Kidney glomerular epithelial cell (primary cell): ENCODE measurements around the gene SYT9.

Experiments used
- DNase-seq: peaks from one replicate; lab custom pipeline; 2025; lab: John Stamatoyannopoulos, UW

The SYT9 gene, protein sequence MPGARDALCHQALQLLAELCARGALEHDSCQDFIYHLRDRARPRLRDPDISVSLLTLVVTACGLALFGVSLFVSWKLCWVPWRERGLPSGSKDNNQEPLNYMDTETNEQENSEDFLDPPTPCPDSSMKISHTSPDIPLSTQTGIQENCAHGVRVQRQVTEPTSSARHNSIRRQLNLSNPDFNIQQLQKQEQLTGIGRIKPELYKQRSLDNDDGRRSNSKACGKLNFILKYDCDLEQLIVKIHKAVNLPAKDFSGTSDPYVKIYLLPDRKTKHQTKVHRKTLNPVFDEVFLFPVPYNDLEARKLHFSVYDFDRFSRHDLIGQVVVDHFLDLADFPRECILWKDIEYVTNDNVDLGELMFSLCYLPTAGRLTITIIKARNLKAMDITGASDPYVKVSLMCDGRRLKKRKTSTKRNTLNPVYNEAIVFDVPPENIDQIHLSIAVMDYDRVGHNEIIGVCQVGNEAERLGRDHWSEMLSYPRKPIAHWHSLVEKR

DNA sequence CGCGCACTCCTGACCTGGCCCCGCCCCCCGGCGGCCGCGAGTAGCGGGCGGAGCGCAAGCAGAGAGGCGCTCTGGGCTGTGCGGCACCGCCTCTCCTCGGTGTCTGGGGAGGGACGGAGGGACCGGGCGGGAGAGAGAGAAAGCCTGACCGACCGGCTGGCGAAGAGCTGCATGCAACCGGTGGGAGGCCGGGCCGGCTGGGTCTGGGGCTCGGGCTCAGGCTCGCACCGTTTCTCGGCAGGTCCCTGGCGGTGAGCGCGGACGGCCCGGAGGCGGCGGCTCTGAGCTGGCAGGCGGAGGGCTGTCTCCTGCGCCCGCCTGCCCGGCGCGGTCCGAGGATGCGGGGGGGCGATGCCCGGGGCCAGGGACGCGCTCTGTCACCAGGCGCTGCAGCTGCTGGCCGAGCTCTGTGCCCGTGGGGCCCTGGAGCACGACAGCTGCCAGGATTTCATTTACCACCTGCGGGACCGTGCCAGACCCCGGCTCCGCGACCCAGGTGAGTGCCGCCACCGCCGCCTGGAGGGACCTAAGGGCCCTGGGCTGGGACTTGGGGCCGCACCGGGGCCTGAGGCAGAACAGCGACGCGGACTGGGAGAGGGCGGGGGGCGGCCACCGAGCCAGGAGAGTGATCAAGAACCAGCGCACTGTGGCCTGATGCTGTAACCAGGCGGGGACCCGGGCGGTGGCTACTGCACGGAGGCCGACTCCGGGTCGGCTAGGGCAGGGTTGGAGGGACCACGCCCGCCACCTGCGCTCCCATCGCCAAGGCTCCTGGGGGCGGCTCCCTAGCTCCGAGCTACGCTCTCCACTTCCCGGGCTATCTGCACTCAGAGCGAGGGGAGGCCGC is at the start of gene SYT9:
Gene SYT9 (plus strand): TSS at position 69 of the 847 bp plus-strand sequence. CDS start 283 bp downstream, at position 352.
- DNase-seq: peak; percentile 19

DNA sequence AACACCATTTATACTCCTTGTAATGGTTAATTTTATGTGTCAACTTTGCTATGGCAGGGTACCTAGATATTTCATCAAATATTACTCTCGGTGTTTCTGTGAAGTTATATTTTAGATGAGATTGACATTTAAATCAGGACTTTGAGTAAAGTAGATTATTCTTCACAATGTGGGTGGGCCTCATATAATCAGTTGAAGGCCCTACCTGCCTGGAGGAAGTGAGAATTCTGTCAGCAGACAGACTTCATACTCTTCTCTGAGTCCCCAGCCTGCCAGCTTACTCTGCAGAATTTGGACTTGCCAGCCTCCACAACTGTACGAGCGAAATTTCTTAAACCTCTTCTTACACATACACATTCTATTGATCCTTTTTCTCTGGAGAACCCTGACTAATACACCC is 49.3 kb upstream of the SYT9 start:
- DNase-seq: no peak

DNA sequence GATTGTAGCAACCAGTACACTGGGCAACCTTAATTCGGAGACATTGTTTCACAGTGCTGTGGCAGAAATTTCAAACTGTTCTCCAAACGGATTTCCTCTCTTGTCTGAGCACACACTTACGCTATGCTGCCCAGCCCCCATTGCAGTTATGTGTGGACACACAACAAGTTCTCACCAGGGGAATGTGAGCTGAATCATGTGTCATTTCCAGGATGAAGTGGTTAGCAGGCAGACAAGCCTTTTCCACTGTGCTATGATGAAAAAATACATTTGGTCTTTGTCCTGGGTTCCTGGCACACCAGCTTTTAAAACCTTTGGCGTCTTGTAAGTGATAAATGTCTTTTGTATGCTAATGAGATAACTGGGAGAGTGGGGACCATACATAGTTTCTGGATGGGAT is 46.9 kb upstream of the SYT9 start:
- DNase-seq: no peak

DNA sequence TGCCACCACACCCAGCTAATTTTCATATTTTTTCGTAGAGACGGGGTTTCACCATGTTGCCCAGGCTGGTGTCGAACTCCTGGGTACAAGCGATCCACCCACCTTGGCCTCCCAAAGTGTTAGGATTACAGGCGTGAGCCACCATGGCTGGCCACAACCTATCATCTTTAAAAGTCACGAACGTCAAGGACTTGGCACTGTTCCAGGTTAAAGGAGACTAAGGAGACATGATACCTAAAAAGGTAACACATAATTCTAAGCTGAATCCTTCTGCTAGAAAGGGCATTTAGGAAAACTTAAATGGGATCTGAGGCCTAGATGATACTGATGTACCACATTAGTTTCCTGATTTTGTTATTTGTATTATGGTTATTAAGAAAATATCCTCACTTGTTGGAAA is 43.3 kb upstream of the SYT9 start:
- DNase-seq: no peak

DNA sequence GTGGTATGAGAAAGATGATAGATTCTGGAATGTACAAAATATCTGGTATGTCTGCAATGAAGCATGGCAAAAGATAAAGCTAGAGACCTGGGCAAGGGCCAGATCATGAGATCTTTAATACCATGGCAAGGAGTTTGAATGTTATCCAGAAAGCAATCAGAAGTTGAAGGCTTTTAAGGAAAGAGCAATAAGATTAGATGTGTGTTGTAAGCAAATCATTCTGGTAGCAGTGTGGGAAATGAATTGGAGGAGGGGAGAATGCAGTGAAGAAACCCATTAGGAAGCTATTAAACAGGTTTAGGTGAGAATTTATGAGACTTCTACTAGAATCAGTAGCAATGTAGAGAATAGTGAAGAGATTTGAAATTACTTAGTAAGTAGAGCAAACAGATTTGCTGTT is 32.2 kb upstream of the SYT9 start:
- DNase-seq: no peak

DNA sequence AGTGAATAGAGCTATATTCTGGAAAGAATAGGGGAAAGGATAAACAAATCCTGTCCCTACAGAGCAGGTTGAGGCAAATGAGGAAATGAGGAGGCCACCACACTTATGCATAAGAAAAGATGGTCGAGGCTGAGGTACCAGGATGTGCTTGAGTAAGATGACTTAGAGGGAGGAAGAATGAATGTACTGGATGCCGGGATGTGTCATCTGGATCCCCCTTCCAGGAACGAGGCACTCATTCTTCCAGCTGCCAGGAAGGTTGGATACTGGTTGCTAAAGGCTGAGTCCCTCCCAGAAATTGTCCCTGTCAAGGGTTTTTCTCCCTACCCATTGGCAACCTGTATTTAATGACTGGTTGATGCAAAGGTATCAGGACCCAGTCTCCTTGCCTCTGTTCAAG is 31.1 kb upstream of the SYT9 start:
- DNase-seq: no peak

DNA sequence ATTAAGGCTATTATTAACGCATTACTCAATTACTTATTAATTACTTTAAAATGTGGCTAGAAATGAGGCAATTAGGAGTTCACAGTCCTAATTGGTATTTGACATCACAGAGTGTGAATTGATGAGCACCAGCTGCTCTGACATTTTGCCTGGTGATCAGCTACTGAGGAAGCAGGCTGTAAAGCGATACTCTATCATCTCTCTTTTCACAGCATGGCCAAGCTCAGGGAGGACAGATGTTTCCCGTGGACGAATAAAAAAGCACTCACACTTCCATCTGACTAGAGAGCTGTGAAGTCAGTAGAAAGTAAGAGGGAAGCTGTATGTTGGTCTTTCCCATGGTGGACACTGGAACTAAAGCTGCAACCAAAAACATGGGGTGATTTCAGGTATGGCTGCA is 29.1 kb upstream of the SYT9 start:
- DNase-seq: no peak

DNA sequence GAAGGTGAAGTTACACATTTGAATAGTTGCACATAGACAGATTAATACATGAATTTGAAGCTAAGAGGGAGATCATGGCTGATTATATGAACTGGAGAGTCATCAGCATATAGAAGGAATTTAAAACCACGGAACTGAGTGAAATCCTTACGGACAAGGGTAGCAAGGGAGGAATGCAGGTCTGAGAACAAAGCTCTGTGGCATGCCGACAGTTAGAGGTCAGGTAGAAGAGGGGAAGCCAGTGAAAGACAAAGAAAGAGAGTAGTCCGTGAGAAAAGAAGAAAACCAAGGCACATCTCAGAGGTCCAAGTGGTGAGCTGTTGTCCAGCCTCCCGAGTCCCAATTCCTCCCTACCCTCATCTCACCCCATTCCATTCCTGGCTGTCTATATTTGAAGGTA is 11.8 kb upstream of the SYT9 start:
- no peak for DNase-seq

DNA sequence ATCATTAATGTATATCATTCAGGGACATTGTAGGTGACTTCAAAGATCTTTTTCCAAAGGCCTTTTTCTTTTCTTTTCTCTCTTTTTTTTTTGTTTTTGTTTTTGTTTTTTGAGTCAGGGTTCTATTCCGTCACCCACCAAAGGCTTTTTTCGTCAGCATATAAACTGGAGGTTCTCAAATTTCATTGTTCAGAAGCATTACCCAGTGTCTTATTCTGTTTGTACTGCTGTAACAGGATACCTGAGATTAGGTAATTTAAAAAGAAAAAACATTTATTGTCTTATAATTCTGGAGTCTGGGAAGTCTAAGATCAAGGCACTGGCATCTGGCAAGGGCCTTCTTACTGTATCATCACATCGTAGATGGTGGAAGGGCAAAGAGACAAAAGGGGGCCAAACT is 6.4 kb upstream of the SYT9 start:
- DNase-seq: no peak

DNA sequence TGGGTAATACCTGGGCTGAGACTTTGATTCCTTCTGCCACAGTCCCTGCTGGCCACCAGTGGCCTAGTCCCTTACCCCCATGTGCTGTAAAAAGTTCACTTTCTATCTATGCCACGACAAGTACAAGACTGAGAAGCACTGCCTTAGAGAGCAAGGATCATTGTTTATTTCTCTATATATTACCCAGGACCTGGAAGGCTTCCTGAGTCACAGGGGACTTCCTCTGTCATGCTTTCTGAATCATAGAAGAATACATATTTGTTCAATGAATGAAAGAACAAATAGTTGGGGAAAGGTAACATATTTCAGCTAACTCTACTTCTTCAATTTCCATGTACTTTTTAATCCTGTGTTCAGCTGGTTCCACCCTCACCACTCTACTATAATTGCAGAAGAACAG is 5.5 kb upstream of the SYT9 start:
- no peak for DNase-seq

DNA sequence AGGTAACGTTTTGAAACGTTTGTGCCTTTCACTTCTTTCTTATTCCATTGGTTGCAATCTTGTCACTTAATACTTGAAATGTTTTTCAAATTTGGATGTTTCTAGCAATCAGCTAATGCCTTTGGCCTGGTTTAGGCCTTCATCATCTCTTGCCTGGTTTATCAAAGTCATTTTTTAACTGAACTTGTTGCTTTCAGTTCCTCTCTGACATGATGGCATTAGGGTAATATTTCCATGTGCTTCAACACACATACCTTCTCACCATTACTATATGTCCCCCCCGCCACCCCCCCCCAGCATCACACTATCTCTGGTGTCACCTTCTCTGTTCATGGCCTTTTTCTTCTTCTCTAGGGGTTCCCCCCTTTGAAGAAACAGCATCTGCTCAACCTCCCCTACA is 1.5 kb upstream of the SYT9 start:
- no peak for DNase-seq

DNA sequence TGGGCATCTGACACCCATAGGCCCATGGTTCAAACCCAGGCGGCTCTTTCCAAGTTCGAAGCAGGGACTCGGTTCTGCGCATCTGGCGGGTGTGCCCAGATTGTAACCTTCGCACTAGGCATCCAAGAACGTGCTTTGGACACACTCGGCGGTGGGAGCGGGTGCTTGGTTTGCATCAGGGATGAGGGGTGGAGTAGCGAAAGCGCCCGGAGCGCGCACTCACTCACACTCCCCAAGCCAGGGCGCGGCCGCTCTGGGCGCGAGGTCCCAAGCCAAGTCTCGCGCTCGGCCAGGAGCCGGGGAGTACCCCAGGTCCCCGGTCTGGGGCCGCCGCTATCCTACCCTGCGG is 243 bp upstream of the SYT9 start:
- DNase-seq: no peak

DNA sequence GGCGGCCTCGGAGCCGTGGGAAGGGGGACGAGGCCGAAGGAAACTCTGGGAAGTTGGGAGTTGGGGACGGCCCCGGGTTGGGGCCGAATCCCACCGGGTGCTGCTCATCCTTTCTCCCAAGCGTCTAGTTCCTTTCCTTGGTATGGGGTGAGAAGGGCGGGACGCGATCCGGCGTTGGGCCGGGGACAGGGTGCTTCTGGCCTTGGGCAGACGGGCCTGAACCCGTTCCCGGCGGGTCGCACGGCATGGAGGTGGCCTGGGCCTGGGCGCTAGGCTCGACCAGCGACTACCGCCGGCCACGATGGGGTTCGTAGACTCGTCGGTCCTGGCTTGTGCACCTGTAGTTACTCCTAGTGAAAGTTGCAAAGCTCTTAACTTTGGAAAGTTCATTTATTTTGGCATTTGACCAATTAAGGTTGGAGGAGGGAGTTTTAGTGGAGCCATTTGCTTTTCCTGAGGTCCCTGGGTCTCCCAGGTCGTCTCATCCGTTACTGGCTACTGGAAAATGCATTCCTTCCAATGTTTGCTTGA is 1.0 kb downstream of the SYT9 start:
- no peak for DNase-seq

DNA sequence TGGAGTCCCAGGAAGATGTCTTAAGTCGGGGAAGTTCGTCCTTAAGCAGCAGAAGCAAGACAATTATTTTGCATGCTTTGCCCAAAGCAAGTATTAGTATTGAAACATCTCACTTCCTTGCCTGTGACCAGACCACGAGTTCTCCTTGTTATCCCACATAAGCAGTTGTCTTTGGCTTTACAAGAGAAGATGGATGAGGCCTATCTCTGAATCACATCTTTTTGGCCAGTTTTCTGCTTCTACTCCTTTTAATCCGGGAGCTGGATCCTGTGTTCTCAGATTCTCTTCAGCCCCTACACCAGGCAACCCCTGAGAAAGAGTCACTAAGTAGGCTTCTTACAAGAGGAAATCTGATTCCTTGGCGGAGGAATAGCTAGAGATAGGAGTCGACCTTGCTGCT is 2.1 kb downstream of the SYT9 start:
- DNase-seq: no peak

DNA sequence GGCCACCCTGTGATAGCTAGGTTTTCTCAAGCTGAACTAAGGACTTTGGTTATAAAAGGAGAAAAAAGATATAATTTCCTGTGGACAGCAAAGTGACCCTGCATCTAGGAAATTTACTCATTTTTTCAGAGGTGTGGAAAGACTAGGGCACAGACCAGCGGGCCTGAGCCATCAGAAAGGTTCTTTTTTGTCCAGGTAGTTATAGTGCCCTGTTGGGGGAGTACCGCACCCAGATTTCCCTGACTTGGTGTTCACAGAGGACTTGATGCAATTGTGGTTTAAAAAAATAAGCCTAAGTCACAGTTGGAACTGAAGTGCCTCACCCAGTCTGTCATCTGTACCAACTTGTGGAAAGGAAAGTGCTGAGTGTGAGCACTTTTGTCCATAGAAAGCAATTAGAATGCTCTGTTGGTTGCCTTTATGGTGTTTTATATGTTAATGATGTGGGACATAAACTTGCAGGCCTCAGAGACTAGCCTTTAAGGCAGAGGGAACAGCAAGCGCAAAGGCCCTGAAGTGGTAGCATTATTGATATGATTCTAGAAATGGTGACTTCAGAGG is 3.1 kb downstream of the SYT9 start:
- DNase-seq: no peak

DNA sequence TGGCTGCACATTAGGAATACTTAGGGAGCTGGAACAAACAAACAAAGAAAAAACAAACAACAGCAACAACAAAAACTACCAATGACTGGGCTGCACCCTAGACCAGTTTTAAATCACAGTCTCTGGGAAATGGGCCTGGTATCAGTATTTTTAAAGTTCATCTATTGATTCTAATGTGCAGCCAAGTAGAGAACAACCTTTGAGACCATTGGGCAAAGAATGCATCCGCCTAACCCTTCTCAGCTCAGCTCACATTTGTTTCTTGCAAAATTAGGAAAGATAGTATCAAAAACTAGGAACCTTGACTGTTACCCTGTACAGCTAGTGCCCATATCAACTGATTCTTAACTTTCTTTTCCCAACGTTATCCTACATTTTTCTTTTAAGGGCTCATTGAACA is 5.2 kb downstream of the SYT9 start:
- no peak for DNase-seq

DNA sequence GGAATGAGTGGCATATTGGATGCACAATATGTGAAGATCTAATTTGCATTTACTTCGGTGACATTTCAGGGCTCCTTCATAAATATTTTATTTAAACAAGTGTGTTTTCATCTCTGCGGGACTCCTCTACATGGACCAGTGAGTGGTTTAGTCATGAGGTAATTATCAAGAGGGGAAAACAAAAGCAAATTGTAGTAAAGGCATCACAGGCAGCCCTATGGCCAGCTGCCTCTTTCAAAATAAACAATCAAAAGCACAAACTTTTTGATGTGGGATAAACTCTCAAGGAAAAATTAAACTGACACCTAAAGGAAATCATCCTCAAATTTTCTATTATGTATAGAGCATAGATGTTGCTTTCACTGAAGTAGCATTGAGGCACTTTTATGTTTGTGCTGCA is 6.0 kb downstream of the SYT9 start:
- DNase-seq: no peak

DNA sequence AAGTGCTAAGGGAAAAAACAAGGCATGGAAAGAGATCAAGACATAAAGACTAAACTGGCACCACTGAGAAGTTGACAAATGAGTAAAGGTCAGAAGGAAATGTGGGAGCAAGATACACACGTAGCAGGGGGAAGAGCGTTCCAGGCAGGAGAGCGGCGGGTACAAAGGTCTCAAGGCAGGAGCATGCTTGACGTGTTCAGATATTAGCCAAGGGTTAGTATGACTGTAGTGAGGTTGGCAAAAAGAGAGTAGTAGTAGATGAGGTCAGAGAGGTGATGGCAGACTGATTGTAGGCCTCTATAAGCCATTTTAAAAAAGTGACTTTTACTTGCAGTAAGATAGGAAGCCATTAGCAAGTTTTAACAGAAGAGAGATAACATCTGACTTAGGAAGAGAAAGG is 9.9 kb downstream of the SYT9 start:
- no peak for DNase-seq

DNA sequence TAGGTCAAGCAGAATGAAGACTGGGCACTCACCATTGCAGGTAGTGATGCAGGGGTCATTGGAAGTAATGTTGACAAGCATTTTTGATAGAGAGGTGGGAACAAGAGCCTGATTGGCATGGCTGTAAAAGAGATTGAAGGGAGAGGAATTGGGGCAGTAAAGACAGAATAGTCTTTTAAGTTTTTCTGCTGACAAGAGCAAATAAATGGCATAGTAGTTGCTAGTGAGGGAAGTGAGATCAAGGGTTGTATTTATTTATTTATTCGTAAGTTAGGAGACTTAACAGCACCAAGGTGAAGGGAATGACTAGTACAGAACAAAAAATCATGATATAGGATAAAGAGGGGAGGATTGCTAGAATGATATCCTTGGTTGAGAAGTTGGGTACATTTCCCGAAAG is 11.0 kb downstream of the SYT9 start:
- no peak for DNase-seq

DNA sequence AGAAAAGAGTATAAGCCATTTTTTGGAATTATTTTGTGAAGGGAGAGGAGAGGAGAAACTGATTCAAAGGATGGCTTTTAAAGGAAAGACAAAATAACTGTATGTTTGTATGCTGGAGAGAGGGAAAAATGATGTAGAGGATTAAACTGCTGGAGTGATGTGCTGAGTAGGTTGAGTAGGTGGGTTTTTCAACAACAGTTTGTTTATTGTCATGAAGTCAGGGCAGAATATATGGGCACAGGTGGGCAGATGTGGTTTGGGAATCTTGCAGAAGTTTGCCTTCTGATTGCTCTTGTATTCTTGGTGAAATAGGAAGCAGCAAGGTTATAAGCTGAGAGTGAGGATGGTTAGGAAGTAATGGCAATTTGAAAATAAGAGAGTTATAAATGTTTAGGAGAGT is 12.1 kb downstream of the SYT9 start:
- DNase-seq: no peak

DNA sequence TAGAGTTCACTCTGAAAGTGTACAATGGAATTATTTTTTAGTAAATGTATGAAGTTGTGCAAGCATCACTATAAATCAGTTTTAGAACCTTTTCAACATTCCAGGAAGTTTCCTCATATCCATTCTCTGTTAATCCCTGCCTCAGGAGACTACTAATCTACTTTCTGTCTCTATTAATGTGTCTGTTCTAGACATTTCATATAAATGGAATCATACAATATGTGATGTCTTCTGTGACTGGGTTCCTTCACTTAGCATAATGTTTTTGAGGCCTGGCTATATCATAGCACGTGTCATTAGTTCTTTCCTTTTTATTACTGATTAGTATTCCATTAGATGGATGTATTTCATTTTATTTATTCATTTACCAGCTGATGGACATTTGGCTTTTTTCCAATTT is 17.1 kb downstream of the SYT9 start:
- no peak for DNase-seq

DNA sequence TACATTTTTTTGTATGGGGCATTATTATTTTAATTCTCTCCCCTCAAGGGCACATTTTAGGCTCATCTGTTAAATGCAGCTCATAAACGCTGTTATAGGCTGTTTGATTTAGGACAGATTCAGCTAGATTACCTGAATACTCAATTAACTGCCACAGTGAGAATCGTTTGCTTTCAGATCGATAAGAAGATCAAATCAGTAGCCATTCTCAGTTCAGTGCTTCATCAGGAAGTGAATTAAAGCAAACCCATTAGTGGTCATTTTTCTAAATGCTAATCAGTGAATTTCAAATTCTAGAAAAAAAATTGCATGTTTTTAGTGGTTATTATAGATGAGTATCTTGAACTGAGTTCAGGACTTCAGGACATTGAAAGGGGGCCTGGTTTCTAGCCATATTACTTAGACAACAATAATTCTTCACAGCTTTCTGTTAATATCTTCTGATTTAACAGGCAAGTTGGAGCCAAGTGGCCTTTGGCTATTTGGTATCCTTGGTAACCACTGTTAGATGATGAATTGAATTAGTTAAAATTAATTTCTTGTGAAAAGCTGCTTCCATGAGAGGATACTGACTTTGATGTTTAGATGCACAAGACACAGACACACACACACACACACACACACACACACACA is 18.6 kb downstream of the SYT9 start:
- no peak for DNase-seq
